NCI-H2081 (cell line): Measurements from ENCODE around the gene HTR3D.
"Not testable (repeated sequence)": the region's sequence is repeated elsewhere in the genome, so short reads cannot be mapped to it uniquely, and the experiment has no call there.

ENCODE experiments used
- DNase-seq, 2 experiments: peaks; one replicate each; lab custom pipeline; 2025; lab: John Stamatoyannopoulos, UW

Gene HTR3D

GRCh38 chr3:184016169-184016570 is 15.4 kb upstream of the HTR3D start:
- no peak for DNase-seq

DNA sequence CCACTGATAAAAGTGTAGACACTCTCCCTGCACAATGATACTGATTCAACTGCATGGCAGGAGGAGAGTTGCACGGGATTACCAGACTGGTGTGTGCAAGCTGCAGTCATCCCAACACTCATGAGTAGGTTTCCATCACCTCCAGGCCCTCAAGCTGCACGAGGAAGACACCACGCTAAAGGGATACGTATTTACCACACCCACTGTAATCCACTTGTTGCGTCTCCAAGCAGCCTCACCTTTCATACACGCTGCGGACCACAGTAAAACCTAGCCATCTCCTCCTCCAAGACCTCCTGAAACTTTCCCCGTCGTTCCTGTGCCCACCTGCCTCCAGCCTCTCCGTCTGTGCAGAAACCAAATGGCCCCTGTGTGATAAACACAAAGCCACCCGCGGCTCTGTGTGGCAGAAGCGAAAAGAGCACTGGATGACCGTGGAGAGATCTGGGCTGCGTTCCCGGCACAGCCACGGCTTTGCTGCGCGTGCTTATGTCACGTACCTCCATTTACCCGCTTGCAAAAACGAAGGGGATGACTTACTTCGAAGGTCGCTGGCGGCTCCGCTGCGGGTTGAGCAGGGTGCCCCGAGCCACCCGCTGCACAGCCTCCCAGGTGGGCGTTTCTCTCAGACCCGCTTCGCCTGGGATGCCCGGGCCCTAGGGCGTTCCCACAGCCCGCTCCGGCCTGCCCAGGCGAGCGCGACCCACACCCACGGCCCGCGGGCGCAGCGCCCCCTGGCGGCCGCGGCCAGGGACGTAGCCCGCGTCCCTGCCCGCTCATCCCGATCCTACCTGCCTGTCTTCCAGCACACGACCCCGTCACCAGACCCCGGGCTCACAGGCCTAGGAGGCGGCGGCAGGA is 14.5 kb upstream of the HTR3D start:
- DNase-seq = peak; percentile 69 to 78

GRCh38 chr3:184017672-184018423 is 13.7 kb upstream of the HTR3D start, which contains the start of gene ABCC5:
TSS of gene ABCC5 (minus strand) at chr3:184017884. CDS start at chr3:184014392, 3,492 bp downstream.
- peak; percentile 97 to 99 for DNase-seq

DNA sequence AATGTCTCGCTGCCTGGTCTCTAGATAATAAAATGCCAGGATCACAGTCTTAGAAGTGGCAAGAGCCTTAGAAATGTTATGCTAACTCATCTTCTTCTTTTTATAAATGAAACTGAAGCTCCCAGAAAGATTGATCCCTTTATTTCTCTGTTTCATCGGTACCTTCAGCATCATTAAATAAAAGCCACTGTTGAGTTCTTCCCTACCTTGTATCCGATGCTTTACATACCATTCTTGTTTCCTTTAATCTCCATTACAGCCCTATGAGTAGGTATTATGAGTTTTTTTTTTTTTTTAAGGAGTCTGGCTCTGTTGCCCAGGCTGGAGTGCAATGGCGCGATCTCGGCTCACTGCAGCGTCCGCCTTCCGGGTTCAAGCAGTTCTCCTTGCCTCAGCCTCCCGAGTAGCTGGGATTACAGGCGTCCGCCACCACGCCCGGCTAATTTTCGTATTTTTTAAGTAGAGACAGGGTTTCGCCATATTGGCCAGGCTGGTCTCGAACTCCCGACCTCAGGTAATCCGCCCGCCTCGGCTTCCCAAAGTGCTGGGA is 13.0 kb upstream of the HTR3D start:
- DNase-seq = no peak

- no peak for DNase-seq
Observed at GRCh38 chr3:184022323-184022722, 9.2 kb upstream of the HTR3D start.

GRCh38 chr3:184025256-184025655 is 6.3 kb upstream of the HTR3D start:
- DNase-seq = not testable (repeated sequence)

DNA sequence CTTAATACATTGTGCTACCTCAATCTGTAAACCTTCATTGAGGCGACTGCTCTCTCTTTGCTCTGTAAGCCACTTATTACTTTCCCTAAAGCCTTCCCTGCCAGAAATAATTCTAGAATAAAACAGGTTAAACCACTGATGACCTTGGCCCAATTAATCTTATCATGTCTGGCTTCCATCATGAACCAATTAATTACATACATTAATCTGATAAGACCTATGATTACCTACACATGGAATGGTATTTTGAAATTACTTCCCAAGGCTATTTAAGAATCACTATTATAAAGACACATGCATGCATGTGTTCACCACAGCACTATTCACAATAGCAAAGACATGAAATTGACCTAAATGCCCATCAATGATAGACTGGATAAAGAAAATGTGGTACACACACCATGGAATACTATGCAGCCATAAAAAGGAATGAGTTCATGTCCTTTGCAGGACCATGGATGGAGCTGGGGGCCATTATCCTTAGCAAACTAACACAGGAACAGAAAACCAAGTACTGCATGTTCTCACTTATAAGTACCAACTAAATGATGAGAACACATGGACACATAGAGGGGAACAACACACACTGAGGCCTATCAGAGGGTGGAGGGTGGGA is 3.2 kb upstream of the HTR3D start:
- not testable (repeated sequence) for DNase-seq

GRCh38 chr3:184029443-184029842 is 2.1 kb upstream of the HTR3D start:
- no peak for DNase-seq

GRCh38 chr3:184030536-184030935 is 1.0 kb upstream of the HTR3D start:
- DNase-seq = no peak

DNA sequence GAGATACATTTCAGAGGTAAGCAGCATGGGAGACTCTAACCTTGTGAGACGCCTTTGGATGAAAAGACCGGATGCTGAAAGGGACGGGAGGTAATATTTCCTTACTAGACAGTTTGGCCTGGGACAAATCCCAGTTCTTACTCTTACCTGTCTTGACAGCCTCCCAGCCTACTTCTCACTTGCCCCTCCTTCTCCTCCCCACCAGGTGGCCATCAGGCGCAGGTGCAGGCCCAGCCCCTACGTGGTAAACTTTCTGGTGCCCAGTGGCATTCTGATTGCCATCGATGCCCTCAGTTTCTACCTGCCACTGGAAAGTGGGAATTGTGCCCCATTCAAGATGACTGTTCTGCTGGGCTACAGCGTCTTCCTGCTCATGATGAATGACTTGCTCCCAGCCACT is 6.3 kb downstream of the HTR3D start:
- no peak for DNase-seq

GRCh38 chr3:184038307-184038706 is 6.8 kb downstream of the HTR3D start:
- not testable (repeated sequence) for DNase-seq

DNA sequence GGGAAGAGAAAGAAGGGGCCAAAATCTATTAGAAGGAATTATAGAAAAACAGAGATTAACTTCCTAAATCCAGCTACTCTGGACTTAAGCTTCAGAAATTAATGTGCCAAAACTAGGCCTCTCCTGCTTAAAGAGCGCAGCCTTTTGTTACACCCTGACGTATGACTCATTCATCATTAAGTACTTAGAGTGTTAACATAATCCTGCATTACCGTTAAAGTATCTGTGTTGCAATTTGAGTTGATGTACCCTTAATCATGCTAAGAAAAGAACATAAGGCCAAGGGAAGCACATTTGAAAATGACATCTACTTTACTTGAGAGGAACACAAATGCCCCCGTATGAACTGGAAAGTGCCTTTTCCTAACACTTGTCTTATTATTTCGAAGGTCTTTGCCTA is 7.9 kb downstream of the HTR3D start:
- DNase-seq = peak in 1 of 2 experiments; percentile 43

DNA sequence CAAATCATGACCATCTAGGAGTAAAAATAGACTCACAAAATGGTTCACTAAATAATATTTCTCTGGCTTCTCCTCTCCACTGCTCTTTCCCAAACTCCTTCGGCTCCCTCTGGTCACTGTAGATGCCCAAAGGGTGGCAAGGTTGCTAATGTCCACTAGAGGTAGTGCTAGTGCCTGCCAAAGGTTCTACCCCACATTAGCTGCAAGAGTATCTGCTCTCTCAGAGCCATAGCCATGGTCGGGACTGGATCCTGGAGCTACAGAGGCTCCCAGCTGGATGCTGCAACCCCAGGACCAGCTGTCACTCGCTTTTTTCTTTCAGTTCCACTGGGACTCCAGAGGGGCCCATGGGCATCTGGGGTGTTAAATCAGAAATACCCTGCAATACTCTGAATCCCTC is 8.5 kb downstream of the HTR3D start:
- peak; percentile 48 to 60 for DNase-seq

DNA sequence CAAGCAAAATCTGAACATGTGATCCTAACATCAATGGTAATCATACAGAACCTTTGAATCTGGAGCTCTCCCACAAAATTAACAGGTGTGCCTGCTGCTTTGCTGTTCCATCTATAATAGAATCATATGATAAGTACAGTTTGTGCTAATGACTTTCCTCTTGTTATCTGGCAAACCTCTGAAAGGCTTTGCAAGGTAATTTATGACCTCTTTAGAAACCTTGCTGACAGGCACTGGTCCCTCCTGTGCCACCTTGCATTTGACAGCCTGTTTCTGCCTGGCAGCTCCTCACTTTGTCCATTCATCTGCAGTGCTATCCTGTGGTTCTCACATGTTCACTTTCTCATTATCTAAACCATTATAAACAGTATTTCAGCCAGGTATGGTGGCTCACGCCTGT is 11.1 kb downstream of the HTR3D start:
- DNase-seq = peak; percentile 94 to 99

DNA sequence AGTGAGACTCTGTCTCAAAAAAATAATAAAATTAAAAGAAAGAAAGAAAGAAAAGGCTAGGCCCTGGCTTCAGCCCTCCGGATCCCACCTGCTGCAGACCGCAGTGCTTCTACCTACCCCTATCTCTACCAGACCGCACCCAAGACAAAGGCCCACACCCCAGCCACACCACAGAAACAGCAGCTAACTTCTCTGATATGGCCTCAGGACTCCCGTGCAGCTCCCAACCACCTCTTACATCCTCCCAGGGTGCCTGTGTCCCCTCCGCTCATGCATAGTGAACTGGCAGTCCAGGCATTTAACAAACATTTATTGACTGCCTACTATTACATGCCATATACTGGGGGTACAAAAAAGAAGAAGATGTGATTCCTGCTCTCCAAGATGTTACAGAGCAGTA is 14.5 kb downstream of the HTR3D start:
- DNase-seq = no peak

GRCh38 chr3:184050217-184050847 is 18.8 kb downstream of the HTR3D start:
- peak; percentile 90 to 98 for DNase-seq

DNA sequence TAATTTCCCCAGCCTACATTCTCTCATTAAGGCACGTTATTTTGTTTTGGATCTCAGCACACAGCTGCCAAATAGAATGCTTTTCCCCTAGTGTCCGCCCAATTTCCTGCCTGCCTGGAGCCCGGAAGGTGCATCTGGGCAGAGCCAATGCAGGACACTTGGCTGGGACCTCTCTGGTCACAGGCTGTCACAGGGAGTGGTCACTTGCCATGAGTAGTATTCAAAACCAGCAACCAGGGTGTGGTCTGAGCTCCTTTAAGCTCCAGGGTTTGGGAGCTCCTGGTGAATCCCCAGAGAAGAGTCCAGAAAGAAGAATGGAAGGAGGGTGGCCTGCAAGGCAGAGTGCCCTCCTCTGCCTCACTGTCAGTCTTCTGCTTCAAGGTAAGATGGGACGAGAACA is 21.2 kb downstream of the HTR3D start, which contains the start of gene HTR3C:
Gene HTR3C, plus strand, starts transcription at position 281 of the 400 bp plus-strand sequence. Its CDS starts 34 bp downstream, at position 315.
- no peak for DNase-seq

DNA sequence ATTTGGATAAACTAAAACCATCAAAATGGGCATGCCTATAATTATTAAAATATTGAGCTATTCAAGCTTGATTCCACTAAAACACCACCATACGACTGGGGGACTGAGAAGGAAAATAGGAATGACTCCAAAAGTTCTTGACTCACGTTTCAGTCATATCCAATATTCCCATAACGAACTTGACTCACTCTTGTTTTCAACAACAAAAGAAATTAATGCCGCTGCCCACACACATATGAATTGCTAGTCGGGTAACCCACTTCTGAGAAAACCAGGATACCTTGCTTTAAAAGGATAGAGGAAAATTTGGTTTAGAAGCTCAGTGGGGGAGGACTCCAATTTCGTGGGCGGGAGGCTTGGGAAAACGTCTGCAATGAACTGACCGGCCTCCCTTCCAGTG is 26.5 kb downstream of the HTR3D start:
- DNase-seq = no peak

- no peak for DNase-seq
Observed at GRCh38 chr3:184059424-184059823, 27.9 kb downstream of the HTR3D start.

DNA sequence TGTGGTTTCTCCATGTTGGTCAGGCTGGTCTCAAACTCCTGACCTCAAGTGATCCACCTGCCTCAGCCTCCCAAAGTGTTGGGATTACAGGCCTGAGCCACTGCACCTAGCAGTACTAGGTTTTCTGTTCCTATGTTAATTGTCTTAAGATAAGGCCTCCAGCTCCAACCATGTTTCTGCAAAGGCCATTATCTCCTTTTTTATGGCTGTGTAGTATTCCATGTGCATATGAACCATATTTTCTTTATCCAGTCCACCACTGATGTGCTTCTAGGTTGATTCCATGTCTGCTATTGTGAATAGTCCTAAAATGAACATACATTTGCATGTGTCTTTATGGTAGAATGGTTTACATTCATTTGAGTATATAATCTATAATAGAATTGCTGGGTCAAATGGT is 31.1 kb downstream of the HTR3D start:
- DNase-seq = no peak

- DNase-seq = no peak
Observed at GRCh38 chr3:184066211-184066610, 34.7 kb downstream of the HTR3D start.

DNA sequence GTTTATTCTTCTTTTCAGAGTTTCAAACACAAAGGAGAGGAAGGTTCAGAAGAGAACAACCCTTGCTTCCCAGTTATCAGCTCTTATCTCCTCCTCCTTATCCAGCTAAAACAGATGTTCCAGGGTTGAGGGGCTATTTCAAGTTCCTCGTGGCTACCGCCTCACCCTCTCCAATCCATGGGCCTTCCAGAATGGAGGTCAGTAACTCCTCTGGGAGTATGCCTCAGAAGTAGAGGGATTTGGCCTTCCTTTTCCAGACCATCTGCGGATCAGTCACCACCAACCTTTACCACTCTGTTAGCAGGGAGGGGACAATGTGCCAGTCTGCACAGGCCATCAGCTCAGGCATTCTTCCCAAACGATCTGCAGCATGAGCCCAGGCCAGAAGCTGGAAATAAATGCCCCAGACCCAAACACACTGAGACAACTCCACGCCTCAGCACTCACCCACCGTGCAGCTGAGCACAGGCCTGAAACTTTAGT is 36.1 kb downstream of the HTR3D start:
- DNase-seq = no peak
